Measurements from ENCODE around the gene UBE2QL1.

UBE2QL1 gene

GRCh38 chr5:6439588-6440550 is 8.8 kb upstream of the UBE2QL1 start:
- DNase-seq: no peak
- in situ Hi-C loops (cut with HindIII; ENCODE audit: low pct_ligation_motif_present, low sequenced_read_pairs): no loop called here

GRCh38 chr5:6442333-6442732 is 6.3 kb upstream of the UBE2QL1 start:
- TF ChIP-seq CTCF (IDR thresholded peaks at IDR 0.05; ENCODE audit: low read depth, low read length, missing control alignments): no peak
- H3K36me3 ChIP-seq (replicated peaks): no peaks in the 10 kb centered on the region
- H3K27ac ChIP-seq: no peak overlapping the region
- H3K27me3 ChIP-seq (replicated peaks): no peaks in the 10 kb centered on the region
- in situ Hi-C loops (cut with HindIII; ENCODE audit: low pct_ligation_motif_present, low sequenced_read_pairs): no loop called here
- DNase-seq: no peak
- H3K4me3 ChIP-seq (ENCODE audit: low read depth, low read length): no peak overlapping the region

More at GRCh38 chr5:6439588-6440550, 8.8 kb upstream of the UBE2QL1 start:
- Histone ChIP-seq H3K36me3 (replicated peaks) (no peaks in the 10 kb centered on the region), H3K27ac (no peak overlapping the region), H3K4me3 (ENCODE audit: low read depth, low read length) (no peak overlapping the region), H3K27me3 (replicated peaks) (no peaks in the 10 kb centered on the region)
- TF ChIP-seq CTCF (IDR thresholded peaks at IDR 0.05; ENCODE audit: low read depth, low read length, missing control alignments): no peak

- no peak for TF ChIP-seq CTCF (IDR thresholded peaks at IDR 0.05; ENCODE audit: low read depth, low read length, missing control alignments)
Measured at GRCh38 chr5:6443326-6443725, 5.3 kb upstream of the UBE2QL1 start.

GRCh38 chr5:6446042-6446441 is 2.6 kb upstream of the UBE2QL1 start:
- no peak for DNase-seq
- H3K4me3 ChIP-seq (ENCODE audit: low read depth, low read length): no peak overlapping the region
- H3K27ac ChIP-seq: no peak overlapping the region
- no peak for TF ChIP-seq CTCF (IDR thresholded peaks at IDR 0.05; ENCODE audit: low read depth, low read length, missing control alignments)
- peaks cover 22% of the 10 kb centered on the region for H3K27me3 ChIP-seq (replicated peaks)
- H3K36me3 ChIP-seq (replicated peaks): no peaks in the 10 kb centered on the region
- in situ Hi-C loops (cut with HindIII; ENCODE audit: low pct_ligation_motif_present, low sequenced_read_pairs): no loop called here

More at GRCh38 chr5:6443326-6443725, 5.3 kb upstream of the UBE2QL1 start:
- no peaks in the 10 kb centered on the region for H3K27me3 ChIP-seq (replicated peaks)
- no peak for DNase-seq
- no peak overlapping the region for H3K4me3 ChIP-seq (ENCODE audit: low read depth, low read length)
- in situ Hi-C loops (cut with HindIII; ENCODE audit: low pct_ligation_motif_present, low sequenced_read_pairs): no loop called here
- no peak overlapping the region for H3K27ac ChIP-seq
- no peaks in the 10 kb centered on the region for H3K36me3 ChIP-seq (replicated peaks)

GRCh38 chr5:6446626-6447309 is 1.9 kb upstream of the UBE2QL1 start:
- no peak for DNase-seq
- H3K36me3 ChIP-seq (replicated peaks): no peaks in the 10 kb centered on the region
- H3K27ac ChIP-seq: no peak overlapping the region
- H3K4me3 ChIP-seq (ENCODE audit: low read depth, low read length): no peak overlapping the region
- H3K27me3 ChIP-seq (replicated peaks): peaks cover 24% of the 10 kb centered on the region
- no peak for TF ChIP-seq CTCF (IDR thresholded peaks at IDR 0.05; ENCODE audit: low read depth, low read length, missing control alignments)
- in situ Hi-C loops (cut with HindIII; ENCODE audit: low pct_ligation_motif_present, low sequenced_read_pairs): no loop called here
